B cell (primary cell): ENCODE measurements around the gene AQP11. TPM values are rescaled to one million over a fixed set of nuclear protein-coding genes. Genes with fewer than 3 reads are reported as not detected.

Experiments used
- ATAC-seq: fragments of 200-7000 bp; cut with Tn5 transposase; one replicate; pipeline ENCODE4 v1.10.0; 2021; ENCODE audit warnings: low read depth, mild to moderate bottlenecking, moderate number of reproducible peaks, moderate library complexity
- CTCF ChIA-PET: fragments of 350-600 bp; sonication (Branson Sonifier 250); formaldehyde crosslinking; loops from one replicate; lab custom pipeline; 2021; ENCODE audit warnings: antibody characterized with exemption, inconsistent platforms; lab: Charles Lee
- POLR2A ChIA-PET: fragments of 350-600 bp; sonication (Branson Sonifier 250); formaldehyde crosslinking; loops from one replicate; lab custom pipeline; 2021; ENCODE audit warnings: antibody characterized with exemption; lab: Charles Lee
- DNase-seq: peaks from one replicate; pipeline ENCODE4 v3.0.0; 2013
- H2AFZ ChIP-seq: 2 replicates; pipeline ENCODE4 v1.6.1; 2012; ENCODE audit warnings: mild to moderate bottlenecking, low read depth, low read length; ENCODE audit not compliant: insufficient read depth, poor library complexity, severe bottlenecking
- H3K27ac ChIP-seq, 2 donors: 1 replicate in 1 of 2; 2 replicates in 1 of 2; pipeline ENCODE4 v1.5.1; 2012 to 2013; ENCODE audit warnings: low read length in 2 of 2, mild to moderate bottlenecking in 2 of 2, moderate library complexity in 1 of 2
- H3K27me3 ChIP-seq, 4 experiments: fragments of 200-600 bp in 1 of 4; sonication (generic) in 1 of 4; replicated peaks in 1 of 4; 1 replicate in 2 of 4; 2 replicates in 2 of 4; pipeline versions ENCODE4 v1.6.1 to v1.7.0; 2013 to 2016; ENCODE audit warnings: low read length in 3 of 4, mild to moderate bottlenecking in 2 of 4, mixed read lengths in 1 of 4, moderate library complexity in 1 of 4; ENCODE audit not compliant: insufficient read depth in 4 of 4, control insufficient read depth in 3 of 4; ENCODE audit errors: control extremely low read depth in 1 of 4
- H3K36me3 ChIP-seq, 2 experiments: replicated peaks in 1 of 2; 1 replicate in 1 of 2; 2 replicates in 1 of 2; pipeline versions ENCODE4 v1.6.1 to v1.7.1; 2013; ENCODE audit warnings: low read length in 1 of 2; ENCODE audit not compliant: insufficient read depth in 2 of 2, control insufficient read depth in 1 of 2; ENCODE audit errors: control extremely low read depth in 1 of 2, extremely low read depth in 1 of 2
- H3K4me1 ChIP-seq, 2 donors: fragments of 200-600 bp in 1 of 2; sonication (generic) in 1 of 2; 1 replicate in 1 of 2; 2 replicates in 1 of 2; pipeline versions ENCODE4 v1.5.1 to v1.6.1; 2013 to 2017; ENCODE audit warnings: low read length in 2 of 2; ENCODE audit not compliant: control insufficient read depth in 2 of 2, insufficient read depth in 2 of 2
- H3K4me2 ChIP-seq: replicated peaks from 2 replicates; pipeline ENCODE3; 2012; ENCODE audit warnings: mild to moderate bottlenecking, low read depth, low read length; ENCODE audit not compliant: poor library complexity, severe bottlenecking
- H3K4me3 ChIP-seq, 5 experiments: fragments of 200-600 bp in 1 of 5; sonication (generic) in 1 of 5; 1 replicate in 3 of 5; 2 replicates in 2 of 5; pipeline versions ENCODE4 v1.5.1 to v1.7.0; 2011 to 2016; ENCODE audit warnings: low read length in 4 of 5, mild to moderate bottlenecking in 4 of 5, low read depth in 2 of 5, control low read depth in 1 of 5, moderate library complexity in 1 of 5; ENCODE audit not compliant: insufficient read depth in 1 of 5; ENCODE audit errors: control extremely low read depth in 1 of 5, extremely low read depth in 1 of 5
- H3K79me2 ChIP-seq: fragments of 200-600 bp; sonication (generic); one replicate; pipeline ENCODE4 v1.6.0; 2016; ENCODE audit warnings: low read length; ENCODE audit not compliant: control insufficient read depth, insufficient read depth
- H3K9ac ChIP-seq: fragments of 200-600 bp; sonication (generic); 2 replicates; pipeline ENCODE4 v1.6.1; 2017; ENCODE audit warnings: mild to moderate bottlenecking, low read length, moderate library complexity
- H3K9me3 ChIP-seq, 3 donors: one replicate each; pipeline versions ENCODE4 v1.6.1 to v1.7.1; 2013; ENCODE audit warnings: low read length in 2 of 3; ENCODE audit not compliant: control insufficient read depth in 2 of 3, insufficient read depth in 1 of 3; ENCODE audit errors: control extremely low read depth in 1 of 3
- H4K20me1 ChIP-seq: 2 replicates; pipeline ENCODE4 v1.6.0; 2012; ENCODE audit warnings: mild to moderate bottlenecking, low read length; ENCODE audit not compliant: insufficient read depth, control insufficient read depth, poor library complexity, severe bottlenecking
- H3K27ac Mint-ChIP-seq: one replicate; pipeline ENCODE4 v1.8.0; 2021; ENCODE audit warnings: mixed read lengths
- H3K27me3 Mint-ChIP-seq: one replicate; pipeline ENCODE4 v1.8.0; 2021; ENCODE audit warnings: mixed read lengths
- H3K4me1 Mint-ChIP-seq: one replicate; pipeline ENCODE4 v1.8.0; 2021; ENCODE audit warnings: mixed read lengths
- H3K4me3 Mint-ChIP-seq: one replicate; pipeline ENCODE4 v1.8.0; 2021; ENCODE audit warnings: mixed read lengths
- H3K9me3 Mint-ChIP-seq: one replicate; pipeline ENCODE4 v1.8.0; 2022; ENCODE audit warnings: mixed read lengths; ENCODE audit not compliant: insufficient read depth
- EZH2 ChIP-seq: IDR thresholded peaks from 2 replicates; pipeline ENCODE4 v1.6.1; 2012; ENCODE audit warnings: borderline replicate concordance, low read depth, mild to moderate bottlenecking, moderate library complexity, low read length; ENCODE audit not compliant: insufficient read depth, poor library complexity, severe bottlenecking
- WGBS: methylation state at CpG from one replicate; pipeline ENCODE4 v1.1.5; 2013; ENCODE audit warnings: missing lambda C conversion rate; ENCODE audit not compliant: insufficient coverage; 5-methylcytosine and 5-hydroxymethylcytosine counted together
- intact Hi-C: fragments of 100-400 bp; cut with micrococcal nuclease; formaldehyde crosslinking; loops from one replicate; pipeline ENCODE4 v1.10.0; 2022
- polyA plus RNA-seq: library from polyadenylated mRNA; depleted of rRNA; stranded (reverse); fragments of >200 nt; gene quantifications from 2 replicates; pipeline ENCODE4 v1.2.3, GENCODE V29; 2012
- total RNA-seq, 2 donors: library from RNA; stranded (reverse); fragments of 120-200 nt in 1 of 2; gene quantifications; 1 replicate in 1 of 2; 2 replicates in 1 of 2; pipeline versions ENCODE4 v1.2.3 to v1.2.4, GENCODE V29; 2013 to 2022
- TF ChIP-seq, protein P1 (sequence below): fragments of 200-600 bp; IDR thresholded peaks from one replicate; pipeline ENCODE4 v1.8.0; 2022; ENCODE audit warnings: antibody characterized with exemption, mild to moderate bottlenecking

The AQP11 gene
- total and polyA plus RNA-seq, 2 donors (not counting 1 experiment from before 2014, with no cell fraction given) = 0.19 to 0.47 TPM

DNA sequence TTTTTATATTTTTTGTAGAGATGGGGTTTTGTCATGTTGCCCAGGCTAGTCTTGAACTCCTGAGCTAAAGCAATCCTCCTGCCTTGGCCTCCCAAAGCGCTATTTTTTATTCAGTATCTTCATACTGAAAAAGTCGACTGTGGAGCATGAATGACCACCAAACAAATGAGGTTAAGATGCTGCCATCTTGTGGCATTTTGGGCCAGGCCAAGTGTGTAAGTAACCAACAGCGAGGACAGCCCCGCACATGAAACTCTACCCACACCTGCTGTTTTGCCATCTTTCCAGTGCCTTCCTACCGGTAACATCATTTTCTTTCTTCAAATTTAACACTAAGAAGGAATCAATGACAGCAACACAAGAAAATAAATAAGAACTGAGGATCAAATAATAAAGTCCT, 32.2 kb upstream of the AQP11 start:
- Mint-ChIP-seq H3K27ac (no peak overlapping the region), H3K9me3 (no peaks in the 10 kb centered on the region), H3K4me3 (no peak overlapping the region), H3K27me3 (no peaks in the 10 kb centered on the region), H3K4me1 (no peaks in the 10 kb centered on the region)
- no peaks in the 10 kb centered on the region for H3K9me3 ChIP-seq
- no peak overlapping the region for H3K27ac ChIP-seq
- no peak overlapping the region for H3K4me3 ChIP-seq
- no peaks in the 10 kb centered on the region for H3K79me2 ChIP-seq
- ATAC-seq (no peak), DNase-seq (no peak)
- H3K4me1 ChIP-seq = no peaks in the 10 kb centered on the region
- no peak overlapping the region for H2AFZ ChIP-seq
- H3K27me3 ChIP-seq = no peaks in the 10 kb centered on the region
- H3K9ac ChIP-seq = no peak overlapping the region
- H4K20me1 ChIP-seq = no peaks in the 10 kb centered on the region
- no peak overlapping the region for H3K4me2 ChIP-seq
- 93% methylated on average over 3 of the region's 5 CpGs for WGBS
- intact Hi-C loops = no loop called here
- TF ChIP-seq, protein P1, sequence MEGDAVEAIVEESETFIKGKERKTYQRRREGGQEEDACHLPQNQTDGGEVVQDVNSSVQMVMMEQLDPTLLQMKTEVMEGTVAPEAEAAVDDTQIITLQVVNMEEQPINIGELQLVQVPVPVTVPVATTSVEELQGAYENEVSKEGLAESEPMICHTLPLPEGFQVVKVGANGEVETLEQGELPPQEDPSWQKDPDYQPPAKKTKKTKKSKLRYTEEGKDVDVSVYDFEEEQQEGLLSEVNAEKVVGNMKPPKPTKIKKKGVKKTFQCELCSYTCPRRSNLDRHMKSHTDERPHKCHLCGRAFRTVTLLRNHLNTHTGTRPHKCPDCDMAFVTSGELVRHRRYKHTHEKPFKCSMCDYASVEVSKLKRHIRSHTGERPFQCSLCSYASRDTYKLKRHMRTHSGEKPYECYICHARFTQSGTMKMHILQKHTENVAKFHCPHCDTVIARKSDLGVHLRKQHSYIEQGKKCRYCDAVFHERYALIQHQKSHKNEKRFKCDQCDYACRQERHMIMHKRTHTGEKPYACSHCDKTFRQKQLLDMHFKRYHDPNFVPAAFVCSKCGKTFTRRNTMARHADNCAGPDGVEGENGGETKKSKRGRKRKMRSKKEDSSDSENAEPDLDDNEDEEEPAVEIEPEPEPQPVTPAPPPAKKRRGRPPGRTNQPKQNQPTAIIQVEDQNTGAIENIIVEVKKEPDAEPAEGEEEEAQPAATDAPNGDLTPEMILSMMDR = no peak
- no peak for TF ChIP-seq EZH2
- ChIA-PET POLR2A (no interaction called here), CTCF (interaction anchor here (1.6 to 2.1 kb wide), 2 partner anchors 9 to 430 kb away, joined by 5 to 8 read pairs; partner anchors contain the start of gene MYO7A)
- H3K36me3 ChIP-seq = no peaks in the 10 kb centered on the region

DNA sequence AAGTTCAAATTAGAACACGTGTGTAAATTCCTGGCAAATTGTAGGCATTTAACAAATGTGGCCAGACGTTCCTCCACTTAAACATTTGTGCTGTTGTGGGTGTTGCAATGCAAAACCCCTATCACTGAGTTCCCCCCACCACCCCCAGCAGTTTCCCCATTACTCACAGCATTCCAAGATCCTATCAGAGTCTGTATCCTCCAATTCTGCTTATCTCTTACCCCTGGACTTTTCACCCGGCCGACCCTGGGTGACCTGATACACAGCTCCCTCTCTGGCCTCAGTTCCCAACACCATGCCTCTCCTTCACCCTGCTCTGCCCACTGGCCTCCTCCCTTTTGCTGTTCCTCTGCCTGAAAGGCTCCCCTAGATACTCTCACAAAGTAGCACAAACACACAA, 31.4 kb upstream of the AQP11 start:
- WGBS = 65% methylated on average over 2 of the region's 4 CpGs
- no peak overlapping the region for H3K27ac Mint-ChIP-seq

More for the DNA sequence above, 31.4 kb upstream of the AQP11 start:
- no peaks in the 10 kb centered on the region for H4K20me1 ChIP-seq
- H3K4me2 ChIP-seq = no peak overlapping the region
- H3K27me3 Mint-ChIP-seq = no peaks in the 10 kb centered on the region
- TF ChIP-seq, protein P1 = no peak
- TF ChIP-seq EZH2 = no peak
- DNase-seq (no peak), ATAC-seq (no peak)
- H3K9me3 ChIP-seq = no peaks in the 10 kb centered on the region
- H3K9me3 Mint-ChIP-seq = no peaks in the 10 kb centered on the region
- no peak overlapping the region for H2AFZ ChIP-seq
- H3K27ac ChIP-seq = no peak overlapping the region
- no peaks in the 10 kb centered on the region for H3K79me2 ChIP-seq
- no peak overlapping the region for H3K4me3 Mint-ChIP-seq
- no peak overlapping the region for H3K9ac ChIP-seq
- CTCF ChIA-PET = interaction anchor here (1.6 to 2.1 kb wide), 2 partner anchors 10 to 431 kb away, joined by 5 to 8 read pairs; partner anchors contain the start of gene MYO7A
- intact Hi-C loops = no loop called here
- POLR2A ChIA-PET = no interaction called here
- H3K4me1 ChIP-seq = no peaks in the 10 kb centered on the region
- H3K4me3 ChIP-seq = no peak overlapping the region
- no peaks in the 10 kb centered on the region for H3K4me1 Mint-ChIP-seq
- no peaks in the 10 kb centered on the region for H3K36me3 ChIP-seq
- H3K27me3 ChIP-seq = no peaks in the 10 kb centered on the region
